ENCODE data around the gene ETS2.
"Not testable (repeated sequence)": the region's sequence is repeated elsewhere in the genome, so short reads cannot be mapped to it uniquely, and the experiment has no call there.

Gene ETS2

DNA sequence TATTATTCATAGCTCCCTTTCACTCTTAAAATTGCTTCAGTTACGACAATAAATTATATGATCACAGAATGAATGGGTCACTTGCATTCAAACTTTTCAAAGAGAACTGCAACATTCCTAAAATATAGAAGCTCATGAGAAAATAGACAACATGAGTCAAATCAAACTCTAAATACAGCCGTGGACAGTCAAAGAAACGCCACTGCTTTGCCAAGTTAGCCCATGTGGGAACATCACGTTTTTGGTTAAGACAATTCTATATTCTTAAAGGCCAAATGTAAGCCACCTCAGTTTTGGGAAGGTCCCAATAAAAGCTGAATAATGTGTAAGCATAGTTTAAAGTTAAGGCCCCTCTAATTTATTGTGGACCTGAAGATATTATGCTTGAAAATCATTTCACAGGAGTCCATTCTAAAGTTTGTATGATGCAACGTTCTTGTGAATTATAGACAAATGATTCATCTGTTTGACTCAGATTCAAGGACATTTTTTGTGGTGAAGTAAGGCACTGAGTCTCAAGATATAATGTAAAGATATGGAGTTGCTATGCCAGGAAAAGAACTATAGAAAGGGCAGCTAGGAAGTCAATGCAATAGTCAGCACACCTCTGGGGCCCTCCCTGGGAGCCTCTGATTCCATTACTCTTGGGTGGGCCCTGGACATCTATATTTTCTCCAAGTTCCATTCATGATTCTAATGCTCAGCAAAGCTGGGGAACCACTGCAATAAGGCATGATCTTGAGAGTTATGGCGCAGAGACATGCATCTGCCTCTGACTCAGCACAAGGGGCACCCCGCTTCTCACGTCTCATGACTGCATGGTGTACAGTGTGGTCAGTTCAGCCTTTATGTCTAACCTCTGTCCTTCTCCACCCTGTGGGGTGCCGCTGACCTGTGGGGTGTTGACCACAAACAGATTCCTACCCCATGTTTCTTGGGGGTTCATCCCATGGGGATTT, 33.9 kb downstream of the ETS2 start:
- no peak for DNase-seq

DNA sequence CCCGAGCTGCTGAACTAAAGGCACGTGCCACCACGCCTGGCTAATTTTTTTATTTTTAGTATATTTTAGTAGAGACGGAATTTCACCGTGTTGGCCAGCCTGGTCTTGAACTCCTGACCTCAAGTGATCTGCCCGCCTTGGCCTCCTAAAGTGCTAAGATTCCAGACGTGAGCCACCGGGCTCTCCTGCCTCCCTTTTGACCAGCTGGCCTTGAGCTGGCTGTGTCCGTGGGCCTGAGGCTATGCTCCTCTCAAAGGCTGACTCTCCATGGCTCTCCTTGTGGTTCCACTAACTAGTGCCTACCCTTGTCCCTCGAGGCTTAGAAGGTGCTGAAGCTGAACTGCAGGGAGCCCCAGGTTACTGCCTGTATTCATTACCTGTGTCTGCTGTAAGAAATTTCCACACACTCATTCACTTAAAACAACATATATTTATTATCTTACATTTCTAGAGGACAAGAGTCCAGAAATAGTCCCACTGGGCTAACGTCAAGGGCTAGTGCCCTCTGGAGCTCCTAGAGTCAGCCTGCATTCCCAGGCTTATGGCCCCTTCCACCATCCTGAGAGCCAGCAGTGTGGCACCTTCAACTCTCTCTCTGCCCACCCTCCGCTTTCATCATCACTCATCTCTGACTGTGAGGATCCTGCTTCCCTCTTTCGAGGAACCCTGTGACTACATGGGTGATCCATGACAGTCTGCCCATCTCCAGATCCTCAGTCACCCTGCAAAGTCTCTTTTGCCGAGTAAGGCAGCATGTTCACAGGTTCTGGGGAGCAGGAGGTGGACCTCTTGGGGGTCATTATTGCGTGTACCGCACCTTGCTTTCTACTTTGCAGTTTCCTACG, 34.9 kb downstream of the ETS2 start:
- DNase-seq = no peak

DNA sequence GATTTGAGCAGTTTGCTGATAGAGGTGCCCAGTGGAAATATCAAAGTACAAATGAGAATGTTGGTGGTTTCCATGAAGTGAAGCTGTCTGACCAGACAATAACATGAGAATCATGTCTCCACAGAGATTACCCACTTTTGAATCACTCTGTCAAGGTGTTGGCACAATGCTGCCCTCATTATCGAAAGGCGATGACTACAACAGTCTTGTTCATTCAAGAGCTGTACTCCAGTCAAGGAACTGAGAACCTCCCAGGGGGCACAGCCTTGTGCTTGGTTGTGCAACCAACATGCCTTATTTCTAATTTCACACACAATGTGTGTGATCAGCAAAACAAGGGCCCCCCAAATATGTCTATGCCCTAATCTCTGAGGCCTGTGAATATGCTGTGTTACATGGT, 35.7 kb downstream of the ETS2 start:
- no peak for DNase-seq

DNA sequence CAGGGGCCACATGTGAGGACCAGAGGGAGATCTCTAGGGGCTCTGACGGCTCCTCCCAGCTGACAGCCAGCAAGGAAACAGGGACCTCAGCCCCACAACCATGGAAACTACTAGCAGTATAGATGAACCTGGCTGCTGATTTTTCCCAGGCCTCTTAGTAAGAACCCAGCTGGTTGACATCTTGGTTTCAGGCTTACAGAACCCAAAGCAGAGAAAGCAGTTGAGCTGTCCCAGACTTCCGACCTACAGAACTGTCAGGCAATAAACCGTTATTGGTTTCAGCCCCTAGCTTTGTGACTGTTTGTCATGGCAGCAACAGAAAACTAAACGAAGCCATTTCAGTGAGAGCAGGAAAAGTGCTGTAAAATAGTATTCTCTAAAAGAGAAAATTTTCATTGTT, 36.4 kb downstream of the ETS2 start:
- DNase-seq = no peak

DNA sequence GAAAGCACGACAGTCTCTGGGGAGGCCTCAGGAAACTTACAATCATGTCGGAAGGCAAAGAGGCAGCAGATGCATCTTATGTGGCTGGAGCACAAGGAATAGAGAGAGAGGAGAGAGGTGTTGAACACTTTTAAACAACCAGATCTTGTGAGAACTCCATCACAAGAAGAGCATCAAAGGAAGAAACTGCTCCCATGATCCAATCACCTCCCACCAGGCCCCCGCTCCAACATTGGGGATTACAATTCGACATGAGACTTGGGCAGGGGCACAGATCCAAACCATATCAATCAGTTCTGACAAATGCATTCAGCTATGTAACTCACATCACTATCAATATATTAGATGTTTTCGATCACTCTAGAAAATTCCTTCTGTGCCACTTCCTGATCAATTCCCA, 37.6 kb downstream of the ETS2 start:
- no peak for DNase-seq

DNA sequence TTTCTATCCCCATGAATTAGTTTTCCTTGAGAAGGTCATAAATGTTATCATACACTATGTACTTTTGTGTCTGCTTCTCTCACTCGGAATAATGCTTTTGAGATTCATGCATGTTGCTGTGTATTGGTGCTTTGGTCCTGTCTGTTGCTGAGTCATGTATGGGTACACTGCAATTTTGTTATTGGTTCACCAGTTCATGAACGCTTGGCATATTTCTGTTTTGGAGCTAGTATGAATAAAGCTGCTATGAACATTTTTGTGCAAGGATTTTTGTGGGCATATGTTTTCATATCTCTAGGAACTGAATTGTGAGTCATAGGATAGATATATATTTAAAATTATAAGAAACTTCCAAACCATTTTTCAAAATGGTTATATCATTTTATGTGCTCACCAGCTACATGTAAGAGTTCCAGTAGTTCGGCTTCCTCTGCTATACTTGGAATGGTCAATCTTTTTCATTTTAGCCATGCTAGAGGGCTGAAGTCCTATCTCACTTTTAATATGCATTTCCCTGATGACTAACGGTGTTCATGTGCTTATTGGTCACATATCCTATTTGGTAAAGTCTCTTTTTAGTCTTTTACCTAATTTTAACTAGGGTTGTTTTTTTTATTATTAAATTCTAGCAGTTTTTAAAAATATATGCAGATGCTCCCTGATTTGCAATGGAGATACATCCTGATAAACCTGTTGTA, 38.2 kb downstream of the ETS2 start:
- DNase-seq = no peak

DNA sequence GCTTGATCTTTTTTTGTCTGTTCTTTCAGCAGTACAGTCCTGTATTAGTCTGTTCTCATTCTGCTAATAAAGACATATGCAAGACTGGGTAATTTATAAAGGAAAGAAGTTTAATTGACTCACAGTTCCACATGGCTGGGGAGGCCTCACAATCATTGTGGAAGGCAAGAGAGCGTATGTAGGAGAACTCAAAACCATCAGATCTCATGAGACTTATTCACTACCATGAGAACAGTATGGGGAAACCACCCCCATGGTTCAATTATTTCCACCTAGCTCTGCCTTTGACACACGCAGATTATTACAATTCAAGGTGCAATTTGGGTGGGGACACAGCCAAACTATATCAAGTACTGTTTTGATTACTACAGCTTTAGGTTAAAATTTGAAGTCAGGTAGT, 39.6 kb downstream of the ETS2 start:
- not testable (repeated sequence) for DNase-seq

DNA sequence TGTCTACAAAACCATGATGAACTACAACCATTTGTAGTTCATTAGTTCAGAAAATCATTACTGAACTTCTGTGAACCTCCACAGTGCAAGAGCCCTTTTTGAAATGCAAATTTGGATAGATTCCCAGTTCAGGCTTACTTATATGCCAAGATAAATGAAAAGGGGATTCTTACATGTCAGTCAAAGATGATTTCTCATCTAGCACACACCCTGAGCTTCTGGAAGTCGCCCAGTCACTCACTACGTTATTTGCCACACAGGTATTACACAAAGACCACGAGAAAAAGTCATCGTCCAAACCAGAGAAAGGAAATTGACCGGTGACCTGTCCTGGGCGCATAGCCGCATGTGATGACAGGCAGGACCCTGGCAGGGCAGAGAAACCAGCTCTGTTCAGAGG, 41.8 kb downstream of the ETS2 start:
- no peak for DNase-seq

DNA sequence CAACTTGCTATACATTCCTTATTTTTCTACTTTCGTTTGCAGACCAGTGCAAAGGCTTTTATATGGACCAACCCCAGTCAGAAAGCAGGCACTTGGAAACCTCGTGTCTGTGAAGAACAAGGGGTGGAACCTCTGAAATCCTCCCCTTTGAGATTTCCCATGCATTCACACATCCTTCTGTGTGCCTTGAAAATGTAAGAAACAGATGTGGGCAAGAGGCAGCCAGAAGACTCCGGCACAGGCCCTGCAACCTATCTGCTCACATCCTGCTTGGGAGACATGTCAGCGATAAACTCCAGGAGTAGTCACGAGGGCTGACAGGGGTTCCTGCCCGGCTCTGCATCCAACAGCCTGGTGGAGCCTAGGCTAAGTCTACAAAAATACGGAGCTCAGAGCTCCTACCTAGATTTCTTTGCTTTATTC, 42.5 kb downstream of the ETS2 start:
- no peak for DNase-seq

DNA sequence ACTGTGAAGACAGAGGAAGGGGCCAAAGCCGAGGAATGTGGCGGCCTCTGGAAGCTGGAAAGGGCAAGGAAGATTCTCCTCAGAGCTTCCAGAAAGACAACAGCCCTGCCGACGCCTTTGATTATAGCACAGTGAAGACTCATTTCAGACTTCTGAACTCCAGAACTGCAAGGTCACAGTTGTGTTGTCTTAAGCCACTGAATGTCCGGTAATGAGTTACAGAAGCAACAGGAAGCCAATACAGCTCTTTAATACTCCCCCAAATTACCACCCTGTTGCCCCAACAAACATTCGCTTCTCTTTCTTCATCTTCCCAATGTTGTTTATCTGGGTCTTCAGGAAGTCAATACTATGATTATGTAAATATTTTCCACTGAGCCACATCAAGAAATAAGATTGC, 44.0 kb downstream of the ETS2 start:
- DNase-seq = no peak

DNA sequence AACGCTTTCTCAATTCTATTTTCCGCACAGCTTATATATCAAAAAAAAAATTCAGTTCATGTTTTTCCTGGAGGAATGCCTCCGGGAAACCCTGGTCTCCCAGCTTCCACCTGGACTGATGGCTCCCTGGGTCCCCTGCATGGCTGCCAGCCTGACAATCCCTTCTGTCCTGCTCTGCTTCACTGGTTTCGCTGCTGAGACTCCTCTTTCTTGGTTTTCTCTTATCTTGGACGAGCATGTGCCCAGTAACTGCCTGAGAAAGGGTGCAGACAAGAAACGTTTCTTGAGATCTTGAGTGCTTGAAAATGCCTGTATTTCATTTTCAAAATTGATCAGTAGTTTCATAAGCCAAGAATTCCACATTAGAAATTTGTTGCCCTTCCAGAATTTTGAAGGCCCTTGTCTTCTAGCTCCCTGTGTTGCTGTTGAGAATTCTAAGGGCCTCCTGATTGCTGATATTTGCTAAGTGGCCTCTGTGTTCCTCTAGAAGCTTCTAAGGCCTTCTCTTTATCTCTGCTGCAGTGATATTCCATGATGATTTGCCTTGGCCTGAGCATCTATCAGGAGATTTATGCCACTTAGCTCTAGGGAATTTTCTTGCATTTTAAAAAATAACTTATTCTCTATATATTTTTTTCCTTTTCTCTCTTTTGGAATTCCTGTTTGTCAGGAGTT, 44.7 kb downstream of the ETS2 start:
- no peak for DNase-seq

DNA sequence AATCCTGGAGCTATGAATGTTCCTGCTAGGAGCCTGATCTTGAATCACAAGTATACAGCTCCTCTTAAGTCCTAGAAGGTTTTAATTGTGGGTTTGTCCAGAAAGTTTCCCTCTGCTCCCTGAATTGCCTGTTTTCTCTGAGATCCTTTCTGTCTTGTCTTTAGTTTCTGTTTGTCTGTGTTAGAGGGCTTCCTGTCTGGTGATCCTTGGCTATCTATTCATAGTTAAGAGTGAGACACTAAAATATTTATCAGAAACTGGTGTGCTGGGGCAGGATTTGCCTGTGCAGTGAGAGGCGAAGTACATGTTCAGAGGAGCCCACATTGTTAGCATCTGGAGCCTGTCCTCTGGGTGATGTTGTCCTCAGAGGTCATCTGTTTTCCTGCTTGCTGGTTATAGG, 45.4 kb downstream of the ETS2 start:
- DNase-seq = no peak

DNA sequence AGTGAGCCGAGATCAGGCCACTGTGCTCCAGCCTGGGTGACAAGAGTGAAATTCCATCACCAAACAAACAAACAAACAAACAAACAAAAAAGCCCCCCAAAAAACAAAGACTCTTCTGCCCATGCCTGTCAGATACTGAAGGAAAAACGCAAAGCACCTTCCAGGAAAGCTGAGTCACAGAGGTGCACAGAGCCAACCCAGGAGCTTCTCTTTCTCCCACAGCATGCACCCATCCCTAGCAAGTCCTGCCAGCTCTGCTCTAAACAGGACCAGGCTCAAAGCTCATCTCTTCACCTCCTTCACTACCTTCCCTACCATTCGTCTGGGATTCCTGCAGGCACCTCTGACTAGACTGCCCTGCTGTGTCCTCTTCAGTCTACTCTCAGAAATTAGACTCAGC, 46.5 kb downstream of the ETS2 start:
- no peak for DNase-seq

DNA sequence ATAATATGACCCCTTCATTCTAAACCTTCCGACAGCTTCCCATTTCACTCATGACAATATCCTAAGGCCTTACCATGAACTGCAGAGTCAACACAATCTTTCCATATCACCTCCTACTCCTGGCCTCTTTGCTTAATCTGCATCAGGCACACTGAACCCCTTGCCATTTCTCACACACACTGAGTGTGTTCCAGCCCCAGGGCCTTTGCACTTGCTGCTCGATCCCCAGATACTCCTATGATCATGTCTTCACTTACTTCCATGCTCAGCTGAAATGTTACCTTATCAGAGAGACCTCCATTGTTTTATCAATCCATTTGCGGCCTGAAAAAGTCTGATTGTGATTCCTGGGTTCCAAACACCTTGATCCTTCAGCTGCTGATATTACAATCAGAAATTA, 47.0 kb downstream of the ETS2 start:
- no peak for DNase-seq

DNA sequence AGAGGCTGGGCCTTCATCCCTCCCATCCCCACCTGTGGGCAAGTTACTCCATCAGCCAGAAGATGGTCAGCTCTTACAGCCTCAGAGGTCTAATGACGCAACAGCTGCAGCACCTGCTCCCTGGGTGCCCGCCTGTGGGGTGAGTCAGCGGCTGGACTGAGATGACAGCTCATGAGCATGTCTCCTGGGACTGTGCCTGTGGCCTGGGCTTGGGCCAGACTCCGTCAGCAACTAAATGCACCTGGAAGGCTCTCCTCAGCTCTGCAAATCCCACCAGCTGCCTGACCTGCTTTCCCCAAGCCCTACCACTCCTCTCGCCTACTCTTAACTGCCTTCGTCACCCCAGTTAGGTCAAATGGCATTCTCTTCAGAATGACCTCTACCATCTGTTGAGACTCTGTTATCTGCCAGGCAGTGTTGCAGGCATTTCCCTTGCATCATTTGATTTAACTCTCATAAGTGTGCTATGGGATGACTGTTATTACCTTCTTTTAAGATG, 47.7 kb downstream of the ETS2 start:
- DNase-seq = no peak

DNA sequence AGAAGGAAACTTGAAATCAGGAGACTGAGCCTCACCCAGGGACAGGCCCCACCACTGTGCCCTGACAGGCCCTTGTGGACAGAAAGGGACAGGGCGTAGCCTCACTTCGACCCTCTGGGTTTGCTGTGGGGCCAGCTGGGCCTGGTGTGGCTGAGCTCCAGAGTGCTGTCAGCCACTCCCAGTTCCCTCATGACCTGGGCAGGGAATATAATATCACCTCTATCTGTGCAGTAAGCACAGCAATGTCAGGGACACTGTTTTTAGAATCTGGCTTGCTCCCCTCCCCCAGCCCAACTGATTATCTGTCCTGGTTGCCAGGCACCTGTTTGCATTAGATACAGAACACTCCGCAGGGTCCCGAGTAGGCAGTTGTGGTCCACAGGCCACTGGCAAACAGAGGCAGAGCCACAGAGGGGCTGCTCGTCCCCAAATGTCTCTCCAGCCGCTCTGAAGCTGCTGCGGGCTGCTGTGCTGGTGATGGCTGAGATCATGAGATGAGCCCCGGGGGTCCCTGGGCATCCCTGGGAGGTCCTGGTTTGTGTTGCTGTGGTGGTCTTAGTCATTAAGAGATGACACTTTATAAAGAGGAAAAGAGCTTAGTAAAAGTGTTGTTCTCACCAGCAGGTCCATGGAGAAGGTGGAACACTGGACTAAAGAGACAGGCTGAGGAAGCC, 51.6 kb downstream of the ETS2 start:
- DNase-seq = no peak

DNA sequence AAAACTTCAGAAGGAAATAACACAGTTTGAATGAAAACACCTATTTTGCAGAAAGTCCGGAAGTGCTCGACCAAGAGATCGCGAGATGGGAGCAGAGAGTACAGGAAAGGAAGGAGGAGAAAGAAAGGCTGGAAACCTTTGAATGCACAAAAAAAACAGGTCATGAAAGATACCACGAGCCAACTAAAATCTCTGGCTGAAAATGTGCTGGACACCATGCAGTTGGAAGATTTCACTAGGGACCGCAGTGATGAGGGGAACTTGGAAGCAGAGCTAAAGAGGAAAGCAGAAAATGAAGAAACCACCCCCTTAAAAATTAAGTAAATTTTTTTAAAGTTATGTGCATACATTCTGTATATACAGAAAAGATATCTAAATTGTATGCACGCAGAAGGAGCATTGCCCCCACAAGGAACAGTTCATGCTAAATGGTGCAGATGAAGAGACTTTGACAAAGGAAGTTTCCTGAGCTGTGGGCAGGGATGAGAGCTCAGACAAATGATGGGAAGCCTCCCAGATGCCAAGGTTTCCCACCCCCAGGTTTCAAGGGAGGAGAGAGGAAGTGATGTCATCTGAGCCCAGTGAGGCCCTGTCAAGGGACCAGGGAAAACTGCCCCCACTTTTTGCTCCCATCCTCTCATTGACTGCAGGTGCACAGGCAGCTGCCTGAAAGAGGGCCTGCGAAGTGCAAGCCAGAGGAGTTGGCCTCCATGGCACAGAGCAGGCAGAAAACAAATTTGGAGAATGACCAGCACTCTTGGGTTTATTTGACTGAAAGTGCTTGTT, 52.5 kb downstream of the ETS2 start:
- DNase-seq = no peak

DNA sequence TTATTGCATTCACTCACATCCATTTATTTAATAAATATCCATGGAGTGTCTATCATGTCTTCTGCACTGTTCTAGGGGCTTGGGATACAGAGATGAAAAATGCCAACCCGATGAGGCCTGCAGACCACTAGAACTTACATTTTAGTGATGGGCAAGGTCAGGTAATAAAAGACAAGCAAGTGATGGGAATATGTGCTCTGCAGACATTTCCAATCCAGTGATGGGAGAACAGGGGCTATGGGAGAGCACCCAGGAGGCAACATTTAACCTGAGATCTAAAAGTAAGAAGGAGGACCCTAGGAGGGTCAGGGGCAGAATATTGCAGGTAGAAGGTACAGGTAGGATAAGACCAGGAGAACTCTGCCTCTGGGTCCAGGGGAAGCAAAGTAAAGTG, 53.1 kb downstream of the ETS2 start:
- DNase-seq = no peak

DNA sequence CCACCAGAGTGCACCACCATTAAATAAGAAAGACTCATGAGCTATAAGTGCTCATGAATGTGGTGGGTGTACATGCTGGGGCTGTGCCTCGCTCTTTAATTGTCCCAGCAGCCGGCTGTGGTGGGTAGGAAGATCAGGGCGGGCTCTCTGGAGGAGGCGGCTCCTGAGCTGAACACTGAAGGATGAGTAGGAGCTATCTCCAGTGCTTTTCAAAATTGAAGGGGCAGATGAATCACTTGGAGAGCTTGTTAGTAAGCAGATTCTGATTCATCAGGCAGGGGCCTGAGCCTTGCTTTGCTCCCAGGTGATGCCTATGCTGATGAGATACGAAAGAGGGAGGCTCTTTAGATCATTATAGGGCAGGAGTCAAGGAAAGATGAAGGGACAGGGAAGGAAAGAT, 54.1 kb downstream of the ETS2 start:
- DNase-seq = no peak

DNA sequence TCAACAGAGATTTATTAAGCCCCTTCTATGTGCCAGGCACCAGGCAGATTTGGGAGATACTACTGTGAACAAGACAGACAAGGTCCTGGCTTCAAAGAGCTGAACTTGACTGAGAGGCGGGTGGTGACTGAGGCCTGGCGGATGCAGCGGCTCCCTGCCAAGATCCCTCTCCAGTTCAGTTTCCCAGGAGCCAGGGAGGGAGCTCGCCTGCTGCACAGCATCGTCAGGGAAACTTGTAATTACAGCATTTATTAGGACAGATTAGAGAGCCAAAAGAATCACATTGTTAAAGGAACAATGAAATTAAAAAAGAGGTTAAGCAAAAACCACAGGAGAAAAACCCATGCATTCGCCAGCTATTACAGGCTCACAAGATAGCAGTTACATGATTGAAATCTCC, 55.3 kb downstream of the ETS2 start:
- no peak for DNase-seq

DNA sequence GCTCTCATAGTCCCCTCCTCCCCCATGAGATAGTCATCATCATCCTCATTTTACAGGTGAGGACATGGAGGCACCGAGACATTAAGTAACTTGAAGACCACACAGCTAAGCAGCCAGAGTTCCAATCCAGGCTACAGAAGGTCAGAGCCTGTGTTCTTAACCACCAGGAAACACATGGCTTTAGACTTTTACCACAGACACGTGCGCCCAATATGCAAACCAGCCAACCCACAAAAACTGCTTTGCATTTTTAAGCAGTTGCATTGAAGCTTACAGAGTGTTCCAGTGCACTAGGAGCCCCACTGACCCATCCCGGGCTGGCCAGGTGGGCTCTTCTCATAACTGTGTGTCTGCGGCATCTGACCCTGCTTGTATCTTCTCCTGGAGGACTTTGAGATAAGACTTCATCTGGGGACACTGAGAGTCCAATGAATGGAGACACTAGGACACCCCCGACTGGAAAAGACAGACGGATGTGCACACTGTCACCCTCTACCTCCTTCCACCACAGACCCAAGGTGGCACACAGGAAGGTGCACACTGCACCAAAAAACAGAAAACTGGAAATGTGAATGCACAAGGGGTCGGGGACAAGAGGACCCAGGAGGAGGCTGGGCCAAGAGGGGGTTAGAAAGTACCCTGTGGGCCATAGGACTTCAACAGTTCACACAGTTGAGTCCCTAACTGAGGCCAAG, 56.4 kb downstream of the ETS2 start:
- no peak for DNase-seq

All from activated CD4-positive, CD25-positive, alpha-beta regulatory T cell (primary cell).